Right lobe of liver (tissue), 6 donors: ENCODE results near the gene CELA2A. TPM values are rescaled to one million over a fixed set of nuclear protein-coding genes. Genes with fewer than 3 reads are reported as not detected.

Source experiments
- ATAC-seq, 4 donors: fragments of 200-7000 bp; cut with Tn5 transposase; one replicate each; pipeline ENCODE4 v1.9.1; 2020; ENCODE audit warnings: mild to moderate bottlenecking in 4 of 4, moderate library complexity in 4 of 4
- DNase-seq, 3 donors: peaks; one replicate each; pipeline ENCODE4 v3.0.0-alpha.2; 2020
- H3K27ac ChIP-seq, 3 donors: fragments of 200-600 bp; one replicate each; pipeline ENCODE4 v1.8.0; 2022
- H3K27me3 ChIP-seq, 2 donors: fragments of 200-600 bp; one replicate each; pipeline ENCODE4 v1.8.0; 2022
- H3K36me3 ChIP-seq, 4 donors: fragments of 200-600 bp; sonication (generic) in 1 of 4; one replicate each; pipeline versions ENCODE4 v1.5.1 to v1.8.0; 2017 to 2022; ENCODE audit warnings: control low read depth in 1 of 4
- H3K4me1 ChIP-seq, 4 donors: fragments of 200-600 bp; sonication (generic) in 1 of 4; one replicate each; pipeline versions ENCODE4 v1.5.1 to v1.8.0; 2017 to 2022; ENCODE audit warnings: control low read depth in 1 of 4
- H3K4me3 ChIP-seq, 3 donors: fragments of 200-600 bp; one replicate each; pipeline ENCODE4 v1.8.0; 2022
- H3K9me3 ChIP-seq, 4 donors: fragments of 200-600 bp; sonication (generic) in 1 of 4; one replicate each; pipeline versions ENCODE4 v1.5.1 to v1.8.0; 2017 to 2022; ENCODE audit warnings: control low read depth in 1 of 4
- POLR2A ChIP-seq: fragments of 450-650 bp; IDR thresholded peaks from one replicate; pipeline ENCODE4 v1.6.1; 2017; ENCODE audit warnings: antibody characterized with exemption, mild to moderate bottlenecking
- WGBS: methylation state at CpG from one replicate; pipeline ENCODE4 v1.1.6; 2018; ENCODE audit warnings: low coverage, low lambda C conversion rate; ENCODE audit not compliant: insufficient coverage; ENCODE audit errors: missing lambda C conversion rate; 5-methylcytosine and 5-hydroxymethylcytosine counted together
- intact Hi-C, 2 donors: fragments of 100-400 bp; cut with DNase I; formaldehyde crosslinking; loops; one replicate each; pipeline versions ENCODE4 v1.11.2 to v1.14.1; 2022
- total RNA-seq, 6 experiments: library from RNA; depleted of rRNA in 2 of 6; stranded (reverse); fragments of >200 nt in 2 of 6; fragmentation: NEBNext Ultra II Directional in 3 of 6; extraction: Animal tissue kit (Norgen Biotek cat#: 25700) in 3 of 6; gene quantifications; one replicate each; pipeline versions ENCODE4 v1.1.0 to v1.2.4, GENCODE V29; 2016 to 2023
- TF ChIP-seq, protein P1 (sequence below), 4 donors: fragments of 200-600 bp in 3 of 4; fragments of 450-650 bp in 1 of 4; IDR thresholded peaks; one replicate each; pipeline versions ENCODE4 v1.5.1 to v1.8.0; 2016 to 2022; ENCODE audit warnings: antibody characterized with exemption in 4 of 4, mild to moderate bottlenecking in 2 of 4
- donor health status: DM: no; HTN: yes; CAD: no.
- donor health status: DM: no; HTN: no; CAD: no.
- donor health status: DM: no; HTN: no; CAD: no.
- donor health status: DM: no; HTN: yes; CAD: no.
- donor health status: DM: no; HTN: yes; CAD: no.

CELA2A gene
- total RNA-seq, 6 experiments from 2014 or later = not detected

DNA sequence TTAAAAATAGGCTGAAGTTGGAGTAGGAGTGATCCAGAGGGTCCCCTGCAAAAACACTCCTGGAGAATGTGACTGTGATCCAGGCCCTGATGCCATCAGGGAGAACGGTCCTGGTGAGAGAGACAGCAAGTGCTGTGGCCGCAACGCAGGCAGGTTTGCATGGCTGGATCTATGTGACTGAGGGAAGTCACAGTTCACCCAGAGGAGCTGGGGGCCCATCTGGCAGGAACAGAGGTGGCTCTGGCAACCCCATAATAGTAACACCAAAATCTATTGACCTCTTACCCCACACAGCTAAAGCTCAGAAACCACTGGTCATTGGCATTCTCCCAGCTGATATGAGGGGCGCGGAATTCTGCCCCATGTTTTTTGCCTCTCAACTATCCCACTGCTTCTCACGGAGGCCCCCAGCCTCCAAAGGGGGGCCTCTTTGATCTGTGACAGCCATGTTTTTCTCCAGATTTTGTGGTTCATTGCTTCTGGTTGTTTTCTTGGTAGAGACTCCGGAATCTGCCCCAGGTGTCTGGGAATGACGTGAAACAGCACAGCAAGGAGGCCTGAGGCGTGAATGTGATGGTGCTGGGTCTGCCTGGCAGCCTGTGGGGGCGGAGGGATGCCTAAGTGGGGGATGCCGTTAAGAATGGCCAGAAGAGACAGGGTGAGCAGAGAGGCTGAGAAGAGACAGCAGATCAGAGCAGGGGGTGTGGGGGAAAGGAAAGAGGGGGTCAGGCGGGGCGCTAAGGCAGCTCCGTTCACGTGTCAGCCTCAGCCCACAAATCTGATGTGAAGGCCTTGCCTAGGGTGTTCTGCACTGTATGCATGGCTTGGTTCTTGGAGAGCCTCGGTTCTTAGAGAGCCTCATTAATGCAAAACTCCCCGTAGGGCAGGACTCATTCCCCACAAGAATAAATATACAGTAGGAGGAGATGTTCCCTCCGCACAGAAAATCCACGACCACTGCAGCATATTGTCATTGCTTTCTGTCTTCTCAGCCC, 43.9 kb downstream of the CELA2A start:
- peaks cover 0 to 15% (median 0%) of the 10 kb centered on the region in 4 donors for H3K36me3 ChIP-seq
- WGBS = 86% methylated on average over 14 of the region's 19 CpGs
- H3K4me3 ChIP-seq = no peak overlapping the region
- DNase-seq (peak in 1 of 3 donors; percentile 8), ATAC-seq (no peak)
- intact Hi-C loops = no loop called here
- no peaks in the 10 kb centered on the region for H3K4me1 ChIP-seq
- no peak overlapping the region for H3K27ac ChIP-seq
- H3K27me3 ChIP-seq = no peaks in the 10 kb centered on the region
- H3K9me3 ChIP-seq = no peaks in the 10 kb centered on the region
- no peak for TF ChIP-seq POLR2A
- TF ChIP-seq, protein P1, sequence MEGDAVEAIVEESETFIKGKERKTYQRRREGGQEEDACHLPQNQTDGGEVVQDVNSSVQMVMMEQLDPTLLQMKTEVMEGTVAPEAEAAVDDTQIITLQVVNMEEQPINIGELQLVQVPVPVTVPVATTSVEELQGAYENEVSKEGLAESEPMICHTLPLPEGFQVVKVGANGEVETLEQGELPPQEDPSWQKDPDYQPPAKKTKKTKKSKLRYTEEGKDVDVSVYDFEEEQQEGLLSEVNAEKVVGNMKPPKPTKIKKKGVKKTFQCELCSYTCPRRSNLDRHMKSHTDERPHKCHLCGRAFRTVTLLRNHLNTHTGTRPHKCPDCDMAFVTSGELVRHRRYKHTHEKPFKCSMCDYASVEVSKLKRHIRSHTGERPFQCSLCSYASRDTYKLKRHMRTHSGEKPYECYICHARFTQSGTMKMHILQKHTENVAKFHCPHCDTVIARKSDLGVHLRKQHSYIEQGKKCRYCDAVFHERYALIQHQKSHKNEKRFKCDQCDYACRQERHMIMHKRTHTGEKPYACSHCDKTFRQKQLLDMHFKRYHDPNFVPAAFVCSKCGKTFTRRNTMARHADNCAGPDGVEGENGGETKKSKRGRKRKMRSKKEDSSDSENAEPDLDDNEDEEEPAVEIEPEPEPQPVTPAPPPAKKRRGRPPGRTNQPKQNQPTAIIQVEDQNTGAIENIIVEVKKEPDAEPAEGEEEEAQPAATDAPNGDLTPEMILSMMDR (IDR thresholded peaks at IDR 0.05) = no peak

DNA sequence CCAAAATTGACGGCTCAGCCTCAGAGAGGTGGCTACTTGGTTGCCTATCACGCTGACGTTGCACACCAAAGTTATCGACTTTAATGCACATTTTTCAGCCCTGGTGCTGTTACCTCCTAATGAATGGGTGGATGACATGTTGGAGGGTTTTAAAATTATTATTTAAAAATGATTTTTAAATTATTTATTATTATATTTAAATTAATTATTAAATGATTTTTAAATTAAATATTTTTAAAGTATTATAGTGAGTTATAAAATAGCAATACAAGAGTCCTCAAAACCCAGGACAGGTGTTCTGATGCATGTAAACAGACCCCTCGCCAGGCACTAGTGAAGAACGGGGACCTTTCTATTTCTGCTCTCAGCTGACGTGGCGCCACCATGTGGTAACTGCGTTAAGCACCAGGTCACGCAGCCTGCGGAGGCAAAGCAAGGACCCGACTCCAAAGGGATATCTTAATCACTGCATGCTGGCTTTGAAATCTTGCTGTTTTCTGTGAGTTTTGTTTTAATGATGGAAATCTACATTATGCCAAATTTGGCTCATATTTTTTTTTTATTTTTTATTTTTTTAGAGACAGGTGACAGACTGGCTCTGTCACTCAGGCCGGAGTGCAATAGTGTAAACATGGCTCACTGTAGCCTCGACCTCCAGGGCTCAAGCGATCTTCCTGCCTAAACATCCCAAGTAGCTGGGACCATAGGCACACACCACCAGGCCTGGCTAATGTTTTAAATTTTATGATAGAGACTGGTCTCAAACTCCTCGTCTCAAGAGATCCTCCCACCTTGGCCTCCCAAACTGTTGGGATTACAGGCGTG, 44.9 kb downstream of the CELA2A start:
- intact Hi-C loops = no loop called here
- H3K36me3 ChIP-seq = peaks cover 0 to 17% (median 0%) of the 10 kb centered on the region in 4 donors
- H3K4me3 ChIP-seq = no peak overlapping the region
- TF ChIP-seq, protein P1 (IDR thresholded peaks at IDR 0.05) = peak; percentile 29 to 65 (median 55)
- TF ChIP-seq POLR2A = no peak
- ATAC-seq (peak; percentile 47 to 64 (median 53)), DNase-seq (peak in 2 of 3 donors; percentile 55 to 60)
- no peak overlapping the region for H3K27ac ChIP-seq
- H3K9me3 ChIP-seq = no peaks in the 10 kb centered on the region
- H3K4me1 ChIP-seq = no peaks in the 10 kb centered on the region
- no peaks in the 10 kb centered on the region for H3K27me3 ChIP-seq
- whole genome bisulfite sequencing = 58% methylated on average over 16 of the region's 17 CpGs

DNA sequence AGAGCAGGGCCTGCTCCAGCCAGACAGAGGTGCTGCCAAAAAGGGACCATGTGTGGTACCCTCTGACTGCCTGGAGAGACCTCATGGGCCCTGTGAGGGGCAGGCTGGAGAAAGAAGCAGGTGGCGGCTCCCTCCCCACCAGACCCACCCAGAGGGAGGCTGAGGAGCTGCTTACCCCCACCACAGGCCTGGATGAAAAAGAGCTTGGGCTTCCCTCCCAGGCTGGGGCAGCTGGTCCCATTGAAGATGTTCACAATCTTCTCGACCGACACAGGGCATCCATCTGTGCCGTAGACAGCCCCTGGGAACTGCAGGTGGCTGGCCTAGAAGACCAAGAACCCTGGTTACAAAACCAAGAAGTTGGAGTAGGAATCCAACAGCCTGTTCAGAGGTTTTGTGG, 47.9 kb downstream of the CELA2A start:
- H3K9me3 ChIP-seq = no peaks in the 10 kb centered on the region
- no CpG with 5 or more reads among the region's 4 CpGs for WGBS
- no peak for ATAC-seq
- H3K4me3 ChIP-seq = no peak overlapping the region
- intact Hi-C loops = no loop called here
- no peak for DNase-seq
- no peaks in the 10 kb centered on the region for H3K4me1 ChIP-seq
- no peak overlapping the region for H3K27ac ChIP-seq
- no peaks in the 10 kb centered on the region for H3K27me3 ChIP-seq
- TF ChIP-seq, protein P1 (IDR thresholded peaks at IDR 0.05) = no peak
- no peak for TF ChIP-seq POLR2A
- H3K36me3 ChIP-seq = peaks cover 0 to 12% (median 0%) of the 10 kb centered on the region in 4 donors

DNA sequence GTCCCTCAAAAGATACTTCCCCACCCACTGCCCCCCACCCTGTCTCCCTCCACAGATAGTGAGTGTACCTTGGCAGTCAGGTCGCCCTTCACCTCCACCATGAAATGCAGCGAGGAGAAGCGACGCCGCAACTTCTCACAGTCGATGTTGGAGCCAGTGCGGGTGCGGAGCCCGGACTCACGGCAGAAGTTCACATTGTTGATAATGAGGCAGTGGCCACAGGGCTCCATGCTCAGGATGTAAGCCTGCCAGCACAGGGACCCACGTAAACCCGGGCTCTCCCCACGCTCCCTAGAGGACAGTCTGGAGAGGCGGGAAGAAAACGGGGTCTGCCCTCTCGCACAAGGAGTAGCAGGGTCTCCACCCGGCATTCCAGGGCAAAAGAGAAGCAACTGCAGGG, 50.3 kb downstream of the CELA2A start:
- Histone ChIP-seq H3K9me3 (no peaks in the 10 kb centered on the region), H3K36me3 (peaks cover 0 to 9% (median 0%) of the 10 kb centered on the region in 4 donors), H3K4me1 (no peaks in the 10 kb centered on the region), H3K27ac (no peak overlapping the region), H3K4me3 (no peak overlapping the region), H3K27me3 (no peaks in the 10 kb centered on the region)
- intact Hi-C loops = no loop called here
- 94% methylated on average over 11 of the region's 17 CpGs for WGBS
- TF ChIP-seq, protein P1 (IDR thresholded peaks at IDR 0.05) = no peak
- no peak for TF ChIP-seq POLR2A
- no peak for ATAC-seq
- DNase-seq = no peak
